ENCODE measurements around the gene VWA7. TPM values are rescaled to one million over a fixed set of nuclear protein-coding genes. Genes with fewer than 3 reads are reported as not detected.

The VWA7 gene
- polyA plus RNA-seq, 1 experiment = 0.10 TPM

DNA sequence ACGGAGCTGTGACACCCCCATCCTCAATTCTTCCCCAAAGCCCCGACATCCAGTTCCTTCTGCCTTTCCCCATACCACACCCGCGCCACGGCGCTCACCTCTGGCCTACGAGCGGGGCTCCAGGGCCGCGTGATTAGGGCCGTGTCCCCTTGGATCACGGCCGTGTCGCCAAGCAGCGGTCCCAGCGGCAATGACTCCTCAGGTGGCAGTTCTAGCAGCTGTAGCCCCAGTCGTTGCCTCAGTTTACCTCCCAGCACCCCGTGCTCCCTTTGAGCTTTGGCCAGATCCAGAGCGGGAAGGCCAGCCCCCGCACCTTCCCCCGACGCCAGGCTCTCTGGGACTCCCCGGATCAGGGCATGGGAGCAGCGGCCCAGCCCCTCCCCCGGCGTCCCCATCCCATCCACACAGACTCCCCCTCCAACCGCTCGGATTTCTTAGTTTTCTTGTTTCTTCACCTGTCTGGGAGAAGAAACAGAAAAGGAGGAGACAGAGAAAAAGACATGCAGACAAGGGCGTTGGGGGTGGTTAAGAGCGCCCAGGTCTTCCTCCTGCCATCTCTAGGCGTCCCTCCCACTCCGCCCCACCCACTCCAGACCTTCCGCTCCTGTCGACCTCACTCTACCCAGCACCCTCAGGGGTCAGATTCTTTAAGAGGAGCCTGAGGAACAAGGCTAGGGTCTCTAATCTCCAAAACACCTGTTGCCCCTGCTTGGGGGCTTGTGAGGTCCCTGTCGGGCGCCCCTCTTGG lies 48.2 kb downstream of the VWA7 start, which contains the start of gene DDAH2:
DDAH2 (minus strand) TSS at position 533 of the 748 bp plus-strand sequence; CDS start at position 395, 138 bp downstream.
- ChIA-PET POLR2A (interaction anchor here (0.5 to 1.4 kb wide), 5 partner anchors 11 to 99 kb away, joined by 3 to 8 read pairs (median 3); partner anchors contain the start of genes HSPA1A, HSPA1B, HSPA1L and LSM2), CTCF (interaction anchor here (0.6 to 2.8 kb wide), 7 partner anchors 10 to 223 kb away, joined by 3 to 11 read pairs (median 4); partner anchors contain the start of gene MSH5)
- no peak for DNase-seq (ENCODE audit: low read depth, low spot score)
- H3K9me3 ChIP-seq (ENCODE audit: control insufficient read depth, insufficient read depth, low read length) = peaks cover 4% of the 10 kb centered on the region; the same call in 1 of the 2 replicates
- peak within 1 kb of the TSS; percentile 90 for H3K4me3 ChIP-seq (ENCODE audit: low read depth, low read length)
- H3K27me3 ChIP-seq (ENCODE audit: control insufficient read depth, insufficient read depth, low read length) = no peaks in the 10 kb centered on the region
- H3K27ac ChIP-seq (ENCODE audit: low read depth, low read length) = peak within 1 kb of the TSS; percentile 90
- TF ChIP-seq, protein P1, sequence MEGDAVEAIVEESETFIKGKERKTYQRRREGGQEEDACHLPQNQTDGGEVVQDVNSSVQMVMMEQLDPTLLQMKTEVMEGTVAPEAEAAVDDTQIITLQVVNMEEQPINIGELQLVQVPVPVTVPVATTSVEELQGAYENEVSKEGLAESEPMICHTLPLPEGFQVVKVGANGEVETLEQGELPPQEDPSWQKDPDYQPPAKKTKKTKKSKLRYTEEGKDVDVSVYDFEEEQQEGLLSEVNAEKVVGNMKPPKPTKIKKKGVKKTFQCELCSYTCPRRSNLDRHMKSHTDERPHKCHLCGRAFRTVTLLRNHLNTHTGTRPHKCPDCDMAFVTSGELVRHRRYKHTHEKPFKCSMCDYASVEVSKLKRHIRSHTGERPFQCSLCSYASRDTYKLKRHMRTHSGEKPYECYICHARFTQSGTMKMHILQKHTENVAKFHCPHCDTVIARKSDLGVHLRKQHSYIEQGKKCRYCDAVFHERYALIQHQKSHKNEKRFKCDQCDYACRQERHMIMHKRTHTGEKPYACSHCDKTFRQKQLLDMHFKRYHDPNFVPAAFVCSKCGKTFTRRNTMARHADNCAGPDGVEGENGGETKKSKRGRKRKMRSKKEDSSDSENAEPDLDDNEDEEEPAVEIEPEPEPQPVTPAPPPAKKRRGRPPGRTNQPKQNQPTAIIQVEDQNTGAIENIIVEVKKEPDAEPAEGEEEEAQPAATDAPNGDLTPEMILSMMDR (IDR thresholded peaks at IDR 0.05; ENCODE audit: low read depth, low read length) = no peak

DNA sequence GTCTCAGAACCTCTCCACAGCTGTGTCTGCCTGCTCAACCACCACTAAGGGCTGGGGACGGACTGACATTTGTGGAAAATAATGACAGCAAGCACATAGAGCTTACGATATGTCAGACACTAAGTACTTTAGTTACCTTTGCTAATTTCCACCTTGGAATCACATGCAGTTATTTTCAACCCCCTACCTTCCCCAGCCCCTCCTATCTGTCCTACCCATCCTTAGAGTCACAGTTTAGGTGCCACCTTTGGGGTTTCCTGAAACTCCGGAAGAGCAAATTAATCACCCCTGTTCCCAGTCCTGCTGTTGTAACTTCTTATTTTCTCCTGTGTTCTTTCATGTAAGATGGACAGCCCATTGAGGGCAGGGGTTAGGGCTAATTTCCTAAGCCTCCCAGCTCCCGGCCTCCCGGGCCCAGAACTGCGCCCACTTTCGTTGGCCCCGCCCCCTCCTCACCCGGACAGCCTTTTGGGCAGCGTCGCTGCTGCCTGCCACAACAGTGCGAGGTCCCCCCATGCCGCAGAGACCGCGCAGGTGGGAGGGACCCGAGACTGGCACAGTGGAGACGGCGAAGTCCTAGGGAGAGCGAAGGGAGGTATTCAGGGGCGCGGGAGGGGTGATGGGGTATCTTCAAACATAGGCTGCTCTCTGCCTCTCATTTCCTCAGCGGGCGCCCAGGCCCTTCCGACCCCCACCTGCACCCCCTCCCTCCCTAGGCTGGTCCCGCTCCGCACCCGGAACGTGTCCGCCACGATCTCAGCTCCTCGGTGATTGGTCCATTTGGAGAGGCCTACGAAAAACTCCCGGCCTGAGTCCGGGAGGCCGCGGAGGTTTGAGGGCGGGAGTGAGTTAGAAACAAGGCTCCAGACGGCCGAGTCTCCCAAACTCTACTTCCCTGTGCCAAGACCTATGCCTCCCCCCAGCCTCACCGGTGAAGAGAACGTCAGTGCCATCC lies 49.1 kb downstream of the VWA7 start:
- no peak for DNase-seq (ENCODE audit: low read depth, low spot score)
- H3K9me3 ChIP-seq (ENCODE audit: control insufficient read depth, insufficient read depth, low read length) = peaks cover 4% of the 10 kb centered on the region; the same call in 1 of the 2 replicates
- ChIA-PET CTCF (interaction anchor here (2.8 kb wide), 1 partner anchor 103 kb away, joined by 11 read pairs; no protein-coding TSS in a partner anchor), POLR2A (interaction anchor here (0.6 kb wide), 1 partner anchor 43 kb away, joined by 4 read pairs; no protein-coding TSS in a partner anchor)
- H3K27ac ChIP-seq (ENCODE audit: low read depth, low read length) = no peak overlapping the region
- H3K4me3 ChIP-seq (ENCODE audit: low read depth, low read length) = peak overlapping the region; percentile 90
- H3K27me3 ChIP-seq (ENCODE audit: control insufficient read depth, insufficient read depth, low read length) = no peaks in the 10 kb centered on the region
- TF ChIP-seq, protein P1 (IDR thresholded peaks at IDR 0.05; ENCODE audit: low read depth, low read length) = no peak

DNA sequence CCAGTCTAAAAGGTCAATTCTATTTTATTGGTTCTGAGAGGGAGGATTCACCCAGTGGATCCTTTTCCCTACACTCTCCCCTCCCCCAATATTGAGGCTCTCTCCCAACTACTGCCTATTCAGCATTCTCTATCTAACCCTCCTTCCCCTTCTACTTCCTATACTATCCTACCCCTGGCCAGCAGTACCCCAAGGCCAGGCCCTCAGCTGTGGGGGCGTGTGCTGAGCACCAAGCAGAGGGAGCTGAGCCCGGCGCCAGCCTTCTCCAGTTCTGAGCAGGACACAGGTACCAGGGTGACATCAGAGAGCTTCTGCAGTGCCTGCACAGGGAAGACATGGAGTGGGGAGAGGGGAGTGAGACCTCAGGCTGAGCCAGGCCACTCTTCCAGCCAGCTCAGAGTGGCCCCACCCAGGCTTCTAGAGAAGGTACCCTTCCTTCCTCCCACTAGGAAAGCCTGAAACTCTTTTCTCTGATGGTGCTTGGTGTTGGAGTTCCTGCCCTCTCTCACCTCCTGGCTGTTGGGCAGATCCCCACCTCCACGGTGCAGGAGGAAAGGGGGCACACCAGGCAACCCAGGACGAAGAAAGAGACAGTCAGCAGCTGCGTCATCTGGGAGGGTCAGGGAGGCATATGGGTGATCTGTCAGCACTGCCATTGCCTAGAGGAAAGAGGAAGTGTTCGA lies 50.0 kb downstream of the VWA7 start:
- POLR2A ChIA-PET = no interaction called here
- Histone ChIP-seq H3K9me3 (ENCODE audit: control insufficient read depth, insufficient read depth, low read length) (peaks cover 4% of the 10 kb centered on the region; the same call in 1 of the 2 replicates), H3K27ac (ENCODE audit: low read depth, low read length) (no peak overlapping the region), H3K27me3 (ENCODE audit: control insufficient read depth, insufficient read depth, low read length) (no peaks in the 10 kb centered on the region), H3K4me3 (ENCODE audit: low read depth, low read length) (no peak overlapping the region)
- DNase-seq (ENCODE audit: low read depth, low spot score) = no peak
- CTCF ChIA-PET = no interaction called here
- TF ChIP-seq, protein P1 (IDR thresholded peaks at IDR 0.05; ENCODE audit: low read depth, low read length) = no peak

DNA sequence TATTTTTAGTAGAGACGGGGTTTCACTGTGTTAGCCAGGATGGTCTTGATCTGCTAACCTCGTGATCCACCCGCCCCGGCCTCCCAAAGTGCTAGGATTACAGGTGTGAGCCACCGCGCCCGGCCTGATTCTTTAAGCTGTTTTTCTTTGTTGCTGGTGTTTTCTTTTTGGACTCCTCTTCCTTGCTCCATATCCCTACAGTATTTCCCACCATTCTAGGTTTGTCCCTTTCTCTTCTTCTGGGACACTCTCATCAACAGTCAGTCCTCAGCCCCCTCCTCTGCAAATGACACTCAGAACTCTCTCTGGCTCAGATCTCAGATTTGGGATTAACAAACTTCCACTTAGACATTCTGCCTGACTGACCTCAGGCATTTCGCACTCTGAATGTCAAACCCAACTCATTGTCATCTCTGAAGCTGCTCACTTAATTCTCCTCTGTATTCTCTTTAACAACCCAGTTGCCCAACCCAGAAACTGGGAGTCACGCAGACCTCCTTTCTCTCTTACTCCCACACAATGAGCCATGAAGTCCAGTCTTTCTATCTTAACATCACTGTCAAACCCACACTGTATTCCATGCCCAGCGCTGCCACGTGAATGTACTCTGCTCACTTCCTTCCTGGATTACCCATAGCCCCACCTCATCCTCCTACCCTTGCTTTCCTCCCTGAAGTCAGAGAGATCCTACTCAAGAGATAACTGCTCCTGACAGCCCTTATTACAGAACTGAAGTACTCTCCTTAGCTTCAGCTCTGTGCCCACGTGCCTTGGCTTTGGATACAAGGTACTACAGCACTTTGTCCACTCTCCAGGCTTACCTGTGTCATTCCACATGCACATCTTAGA lies 51.4 kb downstream of the VWA7 start:
- CTCF ChIA-PET = no interaction called here
- POLR2A ChIA-PET = interaction anchor here (1.6 to 2.1 kb wide), 2 partner anchors 22 to 102 kb away, joined by 4 to 5 read pairs; partner anchors contain the start of genes ABHD16A and HSPA1B
- Histone ChIP-seq H3K9me3 (ENCODE audit: control insufficient read depth, insufficient read depth, low read length) (peaks cover 4% of the 10 kb centered on the region; the same call in 1 of the 2 replicates), H3K27me3 (ENCODE audit: control insufficient read depth, insufficient read depth, low read length) (peaks cover 7% of the 10 kb centered on the region), H3K27ac (ENCODE audit: low read depth, low read length) (no peak overlapping the region), H3K4me3 (ENCODE audit: low read depth, low read length) (no peak overlapping the region)
- TF ChIP-seq, protein P1 (IDR thresholded peaks at IDR 0.05; ENCODE audit: low read depth, low read length) = no peak
- no peak for DNase-seq (ENCODE audit: low read depth, low spot score)
